Suprapubic skin (tissue), 4 donors: ENCODE results near the gene WIF1. TPM values are rescaled to one million over a fixed set of nuclear protein-coding genes. Genes with fewer than 3 reads are reported as not detected.

ENCODE experiments used
- DNase-seq, 2 donors: peaks; one replicate each; pipeline ENCODE4 v3.0.0-alpha.2; 2019; ENCODE audit warnings: low spot score in 2 of 2
- H3K27ac ChIP-seq: fragments of 200-600 bp; sonication (generic); one replicate; pipeline ENCODE4 v1.5.1; 2019
- H3K27me3 ChIP-seq: fragments of 200-600 bp; sonication (generic); one replicate; pipeline ENCODE4 v1.5.1; 2019
- H3K36me3 ChIP-seq: fragments of 200-600 bp; sonication (generic); one replicate; pipeline ENCODE4 v1.5.1; 2019
- H3K4me1 ChIP-seq: fragments of 200-600 bp; sonication (generic); one replicate; pipeline ENCODE4 v1.5.1; 2019
- H3K4me3 ChIP-seq: fragments of 200-600 bp; sonication (generic); one replicate; pipeline ENCODE4 v1.5.1; 2019; ENCODE audit warnings: mild to moderate bottlenecking
- H3K9me3 ChIP-seq: fragments of 200-600 bp; sonication (generic); one replicate; pipeline ENCODE4 v1.5.1; 2019
- CTCF ChIP-seq, 2 donors: fragments of 200-600 bp in 1 of 2; fragments of 450-650 bp in 1 of 2; sonication (generic) in 1 of 2; IDR thresholded peaks; one replicate each; pipeline ENCODE4 v1.5.1; 2016 to 2019; ENCODE audit warnings: antibody characterized with exemption in 2 of 2, mild to moderate bottlenecking in 1 of 2, moderate library complexity in 1 of 2
- EP300 ChIP-seq: sonication (generic); formaldehyde crosslinking; IDR thresholded peaks from one replicate; pipeline ENCODE4 v1.6.1; 2017; ENCODE audit warnings: antibody characterized with exemption
- POLR2A ChIP-seq, 2 donors: fragments of 450-650 bp; IDR thresholded peaks; one replicate each; pipeline ENCODE4 v1.6.1; 2017; ENCODE audit warnings: antibody characterized with exemption in 2 of 2, mild to moderate bottlenecking in 2 of 2, moderate library complexity in 2 of 2
- POLR2AphosphoS5 ChIP-seq, 3 donors: sonication (generic); formaldehyde crosslinking; IDR thresholded peaks; one replicate each; pipeline ENCODE4 v1.6.1; 2017; ENCODE audit warnings: antibody characterized with exemption in 3 of 3
- WGBS: methylation state at CpG from one replicate; pipeline ENCODE4 v1.1.5; 2018; 5-methylcytosine and 5-hydroxymethylcytosine counted together
- total RNA-seq, 4 donors: library from RNA; depleted of rRNA; stranded (reverse); fragments of >200 nt; gene quantifications; one replicate each; pipeline ENCODE4 v1.1.0, GENCODE V29; 2016

Gene WIF1
- total RNA-seq, 4 donors from 2014 or later: 0.34 to 3.0 (median 0.79) TPM

GRCh38 chr12:65155784-65156183 is 34.7 kb upstream of the WIF1 start:
- Histone ChIP-seq H3K27ac (no peak overlapping the region), H3K36me3 (no peaks in the 10 kb centered on the region), H3K9me3 (no peaks in the 10 kb centered on the region), H3K4me3 (no peak overlapping the region), H3K4me1 (no peaks in the 10 kb centered on the region), H3K27me3 (peaks cover 11% of the 10 kb centered on the region)
- WGBS: 69% methylated on average over 3 of the region's 3 CpGs
- no peak for TF ChIP-seq POLR2A (IDR thresholded peaks at IDR 0.05)
- TF ChIP-seq EP300: no peak
- no peak for TF ChIP-seq CTCF (IDR thresholded peaks at IDR 0.05)
- no peak for TF ChIP-seq POLR2AphosphoS5 (IDR thresholded peaks at IDR 0.05)
- DNase-seq: no peak

- TF ChIP-seq POLR2A (IDR thresholded peaks at IDR 0.05): no peak
- TF ChIP-seq CTCF (IDR thresholded peaks at IDR 0.05): no peak
- no peaks in the 10 kb centered on the region for H3K9me3 ChIP-seq
- no peaks in the 10 kb centered on the region for H3K4me1 ChIP-seq
- no peak overlapping the region for H3K4me3 ChIP-seq
- H3K36me3 ChIP-seq: no peaks in the 10 kb centered on the region
- peaks cover 5% of the 10 kb centered on the region for H3K27me3 ChIP-seq
- DNase-seq: no peak
- 18% methylated on average over 1 of the region's 1 CpG for WGBS
- no peak overlapping the region for H3K27ac ChIP-seq
These were observed 31.5 kb upstream of the WIF1 start for GRCh38 chr12:65152596-65152995.

GRCh38 chr12:65152012-65152411 is 30.9 kb upstream of the WIF1 start:
- Histone ChIP-seq H3K27me3 (peaks cover 8% of the 10 kb centered on the region), H3K4me3 (no peak overlapping the region), H3K4me1 (no peaks in the 10 kb centered on the region), H3K27ac (no peak overlapping the region), H3K9me3 (no peaks in the 10 kb centered on the region), H3K36me3 (no peaks in the 10 kb centered on the region)
- no peak for DNase-seq
- TF ChIP-seq POLR2AphosphoS5 (IDR thresholded peaks at IDR 0.05): no peak
- no peak for TF ChIP-seq EP300
- TF ChIP-seq POLR2A (IDR thresholded peaks at IDR 0.05): no peak
- no peak for TF ChIP-seq CTCF (IDR thresholded peaks at IDR 0.05)

- Histone ChIP-seq H3K9me3 (no peaks in the 10 kb centered on the region), H3K27ac (no peak overlapping the region), H3K4me3 (no peak overlapping the region), H3K36me3 (no peaks in the 10 kb centered on the region), H3K27me3 (peaks cover 18% of the 10 kb centered on the region), H3K4me1 (no peaks in the 10 kb centered on the region)
- TF ChIP-seq EP300 (no peak), POLR2AphosphoS5 (IDR thresholded peaks at IDR 0.05) (no peak), POLR2A (IDR thresholded peaks at IDR 0.05) (no peak), CTCF (IDR thresholded peaks at IDR 0.05) (no peak)
- DNase-seq: no peak
- 50% methylated on average over 2 of the region's 2 CpGs for WGBS
These were observed 26.3 kb upstream of the WIF1 start for GRCh38 chr12:65147312-65147905.

- Histone ChIP-seq H3K27ac (no peak overlapping the region), H3K4me1 (no peaks in the 10 kb centered on the region), H3K36me3 (no peaks in the 10 kb centered on the region), H3K9me3 (no peaks in the 10 kb centered on the region), H3K4me3 (no peak overlapping the region), H3K27me3 (peaks cover 21% of the 10 kb centered on the region)
- TF ChIP-seq EP300 (no peak), POLR2AphosphoS5 (IDR thresholded peaks at IDR 0.05) (no peak), POLR2A (IDR thresholded peaks at IDR 0.05) (no peak), CTCF (IDR thresholded peaks at IDR 0.05) (no peak)
- no peak for DNase-seq
- WGBS: 48% methylated on average over 1 of the region's 1 CpG
These were observed 19.6 kb upstream of the WIF1 start for GRCh38 chr12:65140738-65141137.
